ENCODE data around the gene RASIP1.

DNA sequence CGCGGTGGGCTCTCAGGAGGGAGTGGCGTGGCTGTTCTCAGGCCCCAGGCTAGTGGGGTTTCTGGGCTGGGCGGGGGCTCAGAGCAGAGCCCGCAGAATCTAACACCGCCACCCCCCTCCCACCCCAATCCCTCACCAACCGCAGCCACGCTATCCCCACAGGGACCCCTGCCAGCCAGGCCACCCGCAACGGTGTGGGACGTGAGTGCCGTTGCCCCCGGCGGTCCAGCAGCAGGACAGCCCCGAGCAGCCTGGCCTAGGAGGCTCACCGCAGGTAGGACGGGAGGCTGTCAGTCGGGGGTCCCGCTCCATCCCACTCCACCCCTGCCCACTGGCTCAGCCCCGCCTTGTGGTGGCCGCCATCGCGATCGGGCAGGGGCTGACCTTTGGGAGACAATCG is 67.4 kb downstream of the RASIP1 start, which contains the start of gene NTN5:
- TF ChIP-seq, protein P1, sequence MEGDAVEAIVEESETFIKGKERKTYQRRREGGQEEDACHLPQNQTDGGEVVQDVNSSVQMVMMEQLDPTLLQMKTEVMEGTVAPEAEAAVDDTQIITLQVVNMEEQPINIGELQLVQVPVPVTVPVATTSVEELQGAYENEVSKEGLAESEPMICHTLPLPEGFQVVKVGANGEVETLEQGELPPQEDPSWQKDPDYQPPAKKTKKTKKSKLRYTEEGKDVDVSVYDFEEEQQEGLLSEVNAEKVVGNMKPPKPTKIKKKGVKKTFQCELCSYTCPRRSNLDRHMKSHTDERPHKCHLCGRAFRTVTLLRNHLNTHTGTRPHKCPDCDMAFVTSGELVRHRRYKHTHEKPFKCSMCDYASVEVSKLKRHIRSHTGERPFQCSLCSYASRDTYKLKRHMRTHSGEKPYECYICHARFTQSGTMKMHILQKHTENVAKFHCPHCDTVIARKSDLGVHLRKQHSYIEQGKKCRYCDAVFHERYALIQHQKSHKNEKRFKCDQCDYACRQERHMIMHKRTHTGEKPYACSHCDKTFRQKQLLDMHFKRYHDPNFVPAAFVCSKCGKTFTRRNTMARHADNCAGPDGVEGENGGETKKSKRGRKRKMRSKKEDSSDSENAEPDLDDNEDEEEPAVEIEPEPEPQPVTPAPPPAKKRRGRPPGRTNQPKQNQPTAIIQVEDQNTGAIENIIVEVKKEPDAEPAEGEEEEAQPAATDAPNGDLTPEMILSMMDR (IDR thresholded peaks at IDR 0.05): no peak
- TF ChIP-seq ZFX (IDR thresholded peaks at IDR 0.05; ENCODE audit: borderline replicate concordance): no peak

Data from 22Rv1 (cell line).